GM12873 (cell line): ENCODE results near the gene MAB21L4.

Source experiments
- TF ChIP-seq, protein P1 (sequence below): IDR thresholded peaks from 2 replicates; pipeline ENCODE4 v1.5.1; 2012; ENCODE audit warnings: low read depth, mild to moderate bottlenecking, moderate library complexity, low read length, control low read depth; ENCODE audit not compliant: insufficient read depth; ENCODE audit errors: missing control alignments

MAB21L4 gene

DNA sequence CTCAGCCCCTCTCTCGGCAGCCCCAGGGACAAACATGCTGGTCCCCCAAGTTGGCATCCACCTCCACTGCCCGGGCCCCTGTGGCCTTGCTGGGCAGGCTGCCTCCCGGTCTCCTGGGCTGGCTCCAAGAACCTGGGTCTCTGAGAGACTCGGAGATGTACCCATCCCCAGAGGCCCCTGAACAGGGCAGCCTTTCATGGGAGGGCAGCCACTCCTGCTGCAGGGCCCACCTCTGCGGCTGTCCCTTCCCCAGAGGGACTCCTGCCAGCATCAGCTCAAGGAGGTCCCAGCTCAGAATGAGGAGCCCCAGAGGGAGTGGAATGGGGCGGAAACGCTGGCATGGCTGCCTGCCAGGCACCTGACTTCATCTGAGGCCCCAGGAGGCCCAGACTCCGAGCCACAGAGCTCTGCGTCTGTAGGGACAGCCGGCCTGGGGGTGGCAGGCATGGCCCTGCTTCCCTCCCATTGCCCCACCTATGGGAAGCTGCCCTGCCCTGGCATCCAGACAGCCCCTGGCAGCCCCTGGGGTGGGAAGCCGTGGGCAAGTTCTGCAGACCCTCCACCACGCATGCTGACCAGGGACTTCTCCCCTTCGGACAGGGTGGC is 9.3 kb upstream of the MAB21L4 start:
- TF ChIP-seq, protein P1, sequence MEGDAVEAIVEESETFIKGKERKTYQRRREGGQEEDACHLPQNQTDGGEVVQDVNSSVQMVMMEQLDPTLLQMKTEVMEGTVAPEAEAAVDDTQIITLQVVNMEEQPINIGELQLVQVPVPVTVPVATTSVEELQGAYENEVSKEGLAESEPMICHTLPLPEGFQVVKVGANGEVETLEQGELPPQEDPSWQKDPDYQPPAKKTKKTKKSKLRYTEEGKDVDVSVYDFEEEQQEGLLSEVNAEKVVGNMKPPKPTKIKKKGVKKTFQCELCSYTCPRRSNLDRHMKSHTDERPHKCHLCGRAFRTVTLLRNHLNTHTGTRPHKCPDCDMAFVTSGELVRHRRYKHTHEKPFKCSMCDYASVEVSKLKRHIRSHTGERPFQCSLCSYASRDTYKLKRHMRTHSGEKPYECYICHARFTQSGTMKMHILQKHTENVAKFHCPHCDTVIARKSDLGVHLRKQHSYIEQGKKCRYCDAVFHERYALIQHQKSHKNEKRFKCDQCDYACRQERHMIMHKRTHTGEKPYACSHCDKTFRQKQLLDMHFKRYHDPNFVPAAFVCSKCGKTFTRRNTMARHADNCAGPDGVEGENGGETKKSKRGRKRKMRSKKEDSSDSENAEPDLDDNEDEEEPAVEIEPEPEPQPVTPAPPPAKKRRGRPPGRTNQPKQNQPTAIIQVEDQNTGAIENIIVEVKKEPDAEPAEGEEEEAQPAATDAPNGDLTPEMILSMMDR, result no peak

GRCh38 chr2:240904216-240905175 is 8.5 kb upstream of the MAB21L4 start:
- TF ChIP-seq, protein P1, result no peak

DNA sequence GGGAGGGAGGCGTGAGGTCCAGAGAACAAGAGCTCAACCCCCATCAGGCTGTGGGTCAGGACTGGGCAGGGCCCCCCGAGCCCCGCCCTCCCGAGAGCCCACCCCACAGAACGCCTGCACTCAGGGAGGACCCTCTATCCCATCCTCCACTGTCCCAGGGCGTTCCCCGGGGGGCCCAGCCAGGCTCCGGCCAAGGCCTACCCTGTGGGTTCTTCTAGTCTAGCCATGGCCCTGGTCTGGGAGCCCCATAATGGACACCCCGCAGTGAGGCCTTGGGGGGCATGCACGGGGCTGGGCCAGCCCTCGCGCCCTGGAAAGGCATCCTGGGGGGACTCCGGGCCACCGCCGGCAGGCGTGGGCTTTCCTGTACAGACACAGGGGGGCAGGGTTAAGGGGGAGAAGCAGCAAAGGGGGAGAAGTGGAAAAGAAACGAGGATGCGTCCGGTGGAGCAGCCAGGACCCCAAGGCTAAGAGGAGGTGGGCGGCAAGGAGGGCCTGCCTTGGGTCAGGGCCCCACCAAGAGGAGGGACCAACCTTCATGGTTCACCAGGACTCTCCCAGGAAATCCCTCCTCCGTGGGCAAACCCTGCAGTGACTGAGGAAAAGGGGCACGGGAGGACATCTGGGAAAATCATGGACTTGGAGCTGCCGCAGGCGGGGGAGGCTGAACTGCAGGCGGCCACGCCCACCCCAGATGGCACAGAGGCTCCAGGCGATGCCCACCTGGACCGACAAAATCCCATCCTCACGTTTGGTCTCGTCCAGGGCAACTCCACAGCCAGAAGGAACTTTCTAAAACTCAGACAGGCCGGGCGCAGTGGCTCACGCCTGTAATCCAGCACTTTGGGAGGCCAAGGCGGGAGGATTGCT is 7.5 kb upstream of the MAB21L4 start:
- TF ChIP-seq, protein P1, result no peak

GRCh38 chr2:240902615-240903041 is 6.7 kb upstream of the MAB21L4 start:
- TF ChIP-seq, protein P1, result no peak

DNA sequence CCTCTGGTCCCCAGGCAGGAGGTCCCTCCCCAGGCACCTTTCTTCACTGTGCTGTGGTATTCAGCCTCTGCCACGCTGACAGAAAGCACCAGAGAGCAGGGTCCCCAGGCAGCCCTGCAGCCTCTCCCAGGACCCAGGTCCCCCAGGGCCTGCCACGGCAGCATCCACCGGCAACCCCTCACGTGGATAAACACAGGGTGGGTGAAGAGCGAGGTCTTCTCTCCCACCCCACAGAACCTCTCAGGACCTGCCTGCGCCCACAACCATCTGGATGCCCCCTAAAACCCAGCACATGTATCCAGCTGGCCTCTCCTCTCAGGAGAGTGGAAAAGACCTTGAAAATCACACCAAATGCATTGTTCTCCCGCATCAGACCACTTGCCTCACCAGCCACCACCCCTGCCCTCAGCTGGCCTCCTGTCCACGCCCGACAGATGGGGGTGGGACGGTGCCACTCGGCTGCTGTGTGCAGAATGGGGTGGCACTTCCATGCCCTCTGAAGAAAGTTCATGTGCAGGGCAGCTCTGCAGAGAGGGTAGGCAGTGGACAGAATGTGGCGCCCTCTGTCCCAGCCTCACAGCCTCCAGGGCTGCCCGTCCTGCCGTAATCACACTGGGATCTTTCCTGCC is 6.1 kb upstream of the MAB21L4 start:
- TF ChIP-seq, protein P1, result no peak

DNA sequence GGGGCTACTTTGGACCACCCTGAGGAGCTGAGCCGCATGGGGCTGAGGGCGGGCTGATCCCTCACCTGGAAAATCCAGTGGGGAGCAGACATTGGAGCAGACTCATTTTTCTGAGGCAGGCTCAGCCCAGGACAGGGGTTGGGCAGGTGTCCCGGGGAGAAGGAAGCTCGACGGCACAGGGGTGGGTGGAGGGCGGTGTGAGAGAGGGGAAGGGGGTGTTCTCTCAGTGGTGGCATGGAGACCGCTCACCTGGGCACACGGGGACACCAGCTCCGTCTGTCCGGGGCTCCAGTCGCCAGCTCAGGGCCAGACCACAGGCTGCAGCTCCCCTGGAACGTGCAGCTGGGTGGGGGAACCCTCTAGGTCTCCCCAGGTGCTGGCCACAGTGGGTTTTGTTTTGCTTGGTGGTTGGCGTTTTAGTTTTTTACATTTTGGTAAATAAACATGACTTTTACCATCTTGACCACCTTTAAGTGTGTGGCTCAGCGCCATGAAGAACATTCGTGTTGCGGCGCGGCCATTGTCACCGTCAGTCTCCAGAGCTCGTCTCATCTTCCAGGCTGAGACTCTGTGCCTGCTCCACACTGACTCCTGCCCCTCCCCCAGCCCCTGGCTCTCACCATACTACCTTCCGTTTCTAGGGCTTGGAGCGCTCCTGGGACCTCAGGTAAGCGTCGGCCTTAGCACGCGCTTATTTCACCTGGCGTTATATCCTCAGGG is 4.3 kb upstream of the MAB21L4 start:
- TF ChIP-seq, protein P1, result no peak
